Measurements from ENCODE around the gene FAM221B.
A peak's percentile ranks its signal among the peaks of the same experiment; 100 is the strongest.

Gene FAM221B, protein sequence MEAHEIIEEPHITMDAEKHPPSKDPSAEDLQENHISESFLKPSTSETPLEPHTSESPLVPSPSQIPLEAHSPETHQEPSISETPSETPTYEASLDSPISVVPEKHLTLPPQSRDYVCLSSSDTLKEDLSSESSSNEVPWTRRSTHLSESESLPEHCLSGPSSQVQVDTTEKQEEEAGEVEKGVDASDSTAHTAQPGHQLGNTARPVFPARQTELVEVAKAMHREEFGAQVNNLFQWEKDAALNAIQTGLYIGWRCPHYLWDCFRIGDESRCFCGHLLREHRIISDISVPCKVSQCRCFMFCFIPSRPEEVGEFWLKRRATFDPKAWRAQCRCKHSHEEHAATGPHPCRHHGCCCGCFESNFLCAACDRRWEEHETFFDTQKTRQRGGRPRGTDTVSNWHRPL

DNA sequence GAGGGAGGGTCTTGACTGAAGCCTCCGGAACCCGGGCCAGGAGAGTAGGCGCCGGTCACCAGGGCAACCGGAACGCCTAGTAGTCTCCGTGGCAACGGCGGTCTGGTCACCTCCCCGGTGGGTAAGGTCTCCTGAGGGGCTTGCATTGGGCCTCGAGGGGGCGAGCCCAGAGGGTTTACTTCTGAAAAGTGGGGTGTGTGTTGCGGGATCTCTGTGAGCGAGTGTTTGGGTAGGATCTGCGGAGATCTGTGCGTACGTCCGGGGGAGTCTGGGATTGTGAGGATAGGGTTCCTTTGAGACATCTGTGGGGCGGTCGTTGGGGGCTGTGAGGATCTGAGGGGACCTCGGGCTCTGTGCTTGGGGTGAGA, at the start of gene FAM221B:
FAM221B (minus strand) TSS at position 17 of the 368 bp plus-strand sequence. CDS start 2,571 bp downstream, outside the sequence.
- no peak for DNase-seq

DNA sequence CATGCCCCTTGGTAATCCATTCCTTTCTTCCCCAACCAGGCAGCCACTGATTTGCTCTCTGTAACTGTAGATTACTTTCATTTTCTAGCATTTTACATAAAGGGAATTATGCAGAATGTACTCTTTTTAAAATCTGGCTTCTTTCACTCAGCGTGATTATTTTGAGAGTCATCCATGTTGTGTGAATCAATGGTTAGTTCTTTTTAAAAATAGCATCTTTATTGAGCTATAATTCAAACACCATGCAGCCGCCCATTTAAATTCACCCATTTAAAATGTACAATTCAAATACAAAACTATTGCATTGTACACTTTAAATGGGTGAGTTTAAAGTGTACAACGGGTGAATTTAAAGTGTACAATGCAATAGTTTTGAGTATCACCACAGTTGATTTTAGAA, 44.0 kb upstream of the FAM221B start:
- DNase-seq: no peak

- peak; percentile 45 for DNase-seq
These were observed 43.0 kb upstream of the FAM221B start for GRCh38 chr9:35871545-35871944.

DNA sequence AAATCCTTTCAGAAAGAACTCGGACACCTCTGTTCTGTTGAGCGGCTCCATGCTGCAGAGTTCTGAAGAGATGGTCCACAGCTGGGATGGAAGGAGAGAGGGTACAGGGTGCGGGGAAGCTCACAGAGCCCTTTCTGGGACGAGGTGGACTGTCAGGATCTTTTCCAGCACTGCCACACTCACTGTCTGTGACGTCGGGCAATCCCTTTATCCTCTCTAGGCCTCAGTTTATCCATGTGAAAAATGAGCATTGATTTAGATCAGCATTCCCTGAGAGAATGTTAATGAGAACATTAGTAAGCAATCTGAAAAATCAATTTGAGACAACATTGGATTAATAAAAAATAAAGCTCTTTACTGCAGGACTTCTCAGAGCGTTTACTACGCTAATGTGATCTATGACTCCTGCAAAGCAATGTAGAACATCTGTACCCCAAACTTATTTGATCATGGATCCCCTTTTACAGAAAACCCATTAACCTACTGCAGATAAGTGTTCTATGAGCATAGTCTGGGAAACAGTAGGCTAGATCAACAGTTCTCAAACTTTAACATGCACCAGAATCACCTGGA, 41.9 kb upstream of the FAM221B start, which contains the start of gene OR13J1:
OR13J1 (minus strand) TSS at position 51 of the 573 bp plus-strand sequence; CDS start at position 51, 0 bp downstream.
- DNase-seq: no peak

- no peak for DNase-seq
These were observed 41.2 kb upstream of the FAM221B start for GRCh38 chr9:35869621-35870216.

GRCh38 chr9:35868933-35869332, 40.4 kb upstream of the FAM221B start:
- DNase-seq: no peak

DNA sequence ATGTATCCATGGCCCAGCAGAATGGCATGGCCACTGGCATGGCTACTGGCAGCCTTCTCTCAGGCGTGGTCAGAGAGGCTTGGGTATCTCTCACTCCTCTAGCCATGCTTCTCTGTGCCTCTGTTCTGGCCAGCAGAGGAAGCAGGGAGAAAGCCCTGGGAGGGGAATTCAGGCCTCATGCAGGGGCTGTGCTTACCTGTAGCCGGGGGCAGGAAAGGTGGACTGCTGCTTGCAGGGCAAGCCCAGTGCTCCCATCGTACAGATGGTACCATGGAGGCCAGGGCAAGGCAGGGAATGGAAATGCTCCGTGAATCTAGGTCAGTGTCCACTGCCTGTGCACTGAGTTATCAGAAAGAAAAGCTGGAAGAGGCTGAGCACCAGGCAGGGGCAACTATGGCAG, 39.0 kb upstream of the FAM221B start:
- no peak for DNase-seq

- no peak for DNase-seq
These were observed 36.2 kb upstream of the FAM221B start for GRCh38 chr9:35864695-35865255.

DNA sequence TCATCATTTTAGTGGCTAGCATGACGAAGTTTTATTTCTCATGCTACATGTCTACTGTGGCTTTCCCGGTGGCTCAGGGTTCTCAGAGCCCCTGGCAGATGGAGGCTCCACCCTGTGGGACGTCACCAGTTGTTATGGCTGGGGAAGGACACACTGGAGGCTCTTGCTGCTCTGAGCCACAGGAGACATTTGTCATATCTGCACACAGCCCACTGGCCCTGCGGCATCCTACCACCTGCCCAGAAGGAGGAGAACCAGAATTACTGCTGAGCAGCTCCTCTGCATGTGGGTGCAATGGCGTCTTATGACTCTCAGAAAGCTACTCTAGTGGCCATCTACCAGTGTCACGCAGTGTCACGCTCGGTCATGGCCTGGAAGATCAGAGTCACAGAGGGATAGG, 35.1 kb upstream of the FAM221B start:
- no peak for DNase-seq

DNA sequence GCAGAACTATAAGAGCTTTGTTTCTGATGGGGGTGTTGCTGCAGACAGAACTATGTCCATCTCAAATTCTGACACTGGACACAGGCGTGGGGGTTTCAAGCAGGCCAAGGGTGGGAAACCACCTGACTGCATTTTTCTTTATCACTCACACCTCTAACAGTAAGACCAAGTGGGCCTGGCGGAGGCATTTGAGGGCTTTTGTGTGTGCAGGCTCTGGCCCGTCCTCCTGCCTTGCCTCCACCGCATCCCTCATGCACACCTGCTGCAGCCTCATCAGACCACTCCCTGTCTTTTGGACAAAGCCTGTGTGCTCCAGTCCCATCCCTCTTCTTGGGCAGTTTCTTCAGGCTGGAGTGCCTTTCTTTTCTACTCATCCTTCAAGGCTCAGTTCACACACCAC, 33.8 kb upstream of the FAM221B start:
- no peak for DNase-seq

GRCh38 chr9:35861161-35861897, 32.8 kb upstream of the FAM221B start:
- no peak for DNase-seq

- DNase-seq: no peak
These were observed 31.4 kb upstream of the FAM221B start for GRCh38 chr9:35859990-35860339.

DNA sequence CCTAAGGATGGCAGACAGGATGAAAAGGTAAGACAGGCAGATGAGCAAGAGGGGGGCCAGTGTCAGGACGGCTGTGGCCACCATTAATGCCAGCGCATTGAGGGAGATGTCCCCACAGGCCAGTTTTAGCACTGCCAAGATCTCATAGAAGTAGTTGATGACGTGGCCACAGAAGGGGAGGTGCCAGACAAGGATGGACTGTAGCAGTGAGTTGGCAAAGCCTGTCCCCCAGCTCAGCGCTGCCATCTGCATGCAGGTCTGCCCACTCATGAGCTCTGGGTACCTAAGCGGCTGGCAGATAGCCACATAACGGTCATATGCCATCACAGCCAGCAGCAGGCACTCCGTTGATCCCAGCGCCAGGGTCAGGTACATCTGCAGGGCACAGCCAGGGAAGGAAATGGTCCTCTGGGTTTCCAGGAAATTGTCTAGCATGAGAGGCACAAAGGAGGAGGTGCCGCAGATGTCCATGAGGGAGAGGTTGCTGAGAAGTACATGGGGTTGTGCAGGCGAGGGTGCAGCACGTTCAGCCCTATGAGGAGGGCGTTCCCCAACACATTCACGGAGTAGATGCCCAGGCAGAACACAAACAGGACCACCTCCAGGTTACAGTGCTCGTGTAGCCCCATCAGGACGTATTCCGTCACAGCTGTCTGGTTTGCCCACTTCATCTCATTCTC, 30.9 kb upstream of the FAM221B start:
- no peak for DNase-seq

DNA sequence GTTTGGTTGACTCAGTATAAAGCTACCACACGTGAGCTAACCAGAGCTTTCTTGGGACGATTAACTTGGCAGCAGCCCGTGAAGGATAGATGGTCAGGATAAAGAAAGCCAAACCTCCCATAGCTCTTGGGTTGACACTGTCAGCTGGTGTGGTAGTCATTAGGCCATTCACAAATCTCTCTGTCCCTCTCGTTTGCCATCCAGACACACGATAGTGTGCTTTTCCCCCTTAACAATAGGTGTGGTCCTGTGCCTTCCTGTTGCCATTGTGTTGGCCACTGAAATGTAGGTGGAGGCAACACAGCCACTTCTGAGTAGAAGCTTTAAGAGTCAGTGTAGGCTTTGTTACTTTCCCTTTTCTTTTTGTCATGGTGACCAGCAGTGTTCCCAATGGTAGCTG, 29.9 kb upstream of the FAM221B start:
- no peak for DNase-seq

DNA sequence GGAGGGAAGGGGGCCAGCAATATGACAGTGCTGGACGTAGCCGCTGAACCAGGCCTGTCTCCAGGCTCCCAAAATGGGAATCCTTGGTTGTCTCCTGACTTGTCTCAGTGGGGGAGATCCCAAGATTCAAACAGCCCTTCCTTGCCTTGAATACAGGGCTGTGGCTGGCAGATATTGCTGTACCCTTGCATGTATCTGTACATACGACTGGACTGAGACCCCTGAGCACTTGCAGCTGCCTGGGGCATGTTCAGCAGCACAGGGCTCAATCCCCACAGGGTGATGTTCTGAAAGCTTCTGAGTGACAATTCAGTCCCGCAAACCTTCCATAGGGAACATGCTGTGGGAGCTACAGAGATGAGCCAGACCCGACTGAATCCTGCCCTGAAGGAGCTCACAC, 28.4 kb upstream of the FAM221B start:
- no peak for DNase-seq

DNA sequence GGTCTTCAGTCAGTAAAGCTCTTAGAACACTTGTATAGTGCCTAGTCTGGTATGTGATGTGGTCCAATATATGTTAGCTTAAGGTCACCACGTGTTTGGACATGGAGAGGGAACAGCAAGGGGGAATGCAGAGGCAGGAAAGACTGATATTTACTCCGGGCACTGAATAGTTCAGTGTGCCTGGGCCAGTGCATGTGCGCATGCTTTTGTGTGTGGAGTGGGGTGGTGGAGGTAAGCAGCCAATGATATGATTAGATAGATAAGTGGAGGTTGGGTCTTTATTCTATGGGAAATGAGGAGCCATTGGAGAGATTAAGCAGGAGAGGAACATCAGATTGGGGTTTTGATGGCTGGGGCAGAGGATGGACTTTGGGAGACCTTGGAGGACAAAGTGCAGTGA, 27.7 kb upstream of the FAM221B start:
- no peak for DNase-seq

DNA sequence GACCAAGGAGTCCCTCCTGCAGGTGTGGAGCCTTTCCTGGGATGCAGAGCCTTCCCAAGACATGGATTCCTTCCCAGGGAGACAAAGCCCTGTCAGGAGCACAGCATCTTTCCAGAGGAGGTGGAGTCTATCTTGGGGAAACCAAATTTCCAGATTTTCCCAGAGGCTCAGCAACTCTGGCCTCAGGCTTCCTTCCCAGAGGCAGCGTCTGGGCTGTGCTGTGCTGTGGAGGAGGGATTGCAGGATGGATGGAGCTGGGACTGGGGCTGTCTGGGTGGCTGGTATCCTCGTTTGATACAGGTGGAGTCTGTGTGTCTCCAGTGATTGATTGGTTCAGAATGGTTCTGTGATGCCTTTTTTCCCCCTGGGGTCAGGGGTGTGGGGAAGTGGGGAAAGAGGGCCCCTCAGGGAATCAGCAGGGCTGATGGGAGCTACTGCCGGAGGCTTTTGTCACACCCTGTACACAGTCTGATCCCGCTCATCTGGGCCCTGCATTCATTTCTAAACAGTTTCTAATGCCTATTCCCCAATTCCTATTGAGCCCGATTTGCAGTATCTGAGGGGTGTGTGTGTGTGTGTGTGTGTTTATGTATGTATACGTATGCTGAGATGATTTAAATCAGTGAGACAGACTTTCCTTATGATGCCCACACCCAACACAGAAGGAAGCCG, 25.7 kb upstream of the FAM221B start:
- DNase-seq: no peak

DNA sequence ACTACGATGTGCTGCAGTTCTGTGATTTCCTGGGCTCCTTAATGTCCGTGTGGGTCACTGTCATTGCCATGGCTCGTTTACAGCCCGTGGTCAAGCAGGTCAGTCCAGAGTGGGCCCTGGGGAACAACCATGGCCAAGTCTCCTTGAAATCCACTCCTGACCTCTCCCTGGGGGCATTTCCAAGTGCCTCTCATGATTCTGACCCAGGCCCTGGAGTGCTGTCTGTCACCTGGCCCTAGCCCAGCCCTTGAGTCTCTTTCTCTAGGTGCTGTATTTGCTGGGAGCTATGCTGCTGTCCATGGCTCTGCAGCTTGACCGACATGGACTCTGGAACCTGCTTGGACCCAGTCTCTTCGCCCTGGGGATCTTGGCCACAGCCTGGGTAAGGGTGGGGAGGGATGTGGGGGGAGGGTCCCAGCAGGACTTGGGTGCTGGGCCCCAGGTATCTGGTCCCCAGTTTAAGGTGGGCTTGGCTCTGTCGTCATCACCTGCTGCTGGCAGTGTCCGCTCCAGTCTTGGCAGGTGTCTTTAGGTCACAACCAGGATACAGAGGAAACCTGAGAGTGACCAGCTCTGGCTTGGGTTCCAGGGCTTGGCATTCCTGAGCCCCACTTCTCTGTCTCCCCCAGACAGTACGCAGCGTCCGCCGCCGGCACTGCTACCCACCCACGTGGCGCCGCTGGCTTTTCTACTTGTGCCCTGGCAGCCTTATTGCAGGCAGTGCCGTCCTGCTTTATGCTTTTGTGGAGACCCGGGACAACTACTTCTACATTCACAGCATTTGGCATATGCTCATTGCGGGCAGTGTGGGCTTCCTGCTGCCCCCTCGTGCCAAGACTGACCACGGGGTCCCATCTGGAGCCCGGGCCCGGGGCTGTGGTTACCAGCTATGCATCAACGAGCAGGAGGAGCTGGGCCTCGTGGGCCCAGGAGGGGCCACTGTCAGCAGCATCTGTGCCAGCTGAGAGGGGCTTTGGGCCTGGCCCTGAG, 24.6 kb upstream of the FAM221B start:
- DNase-seq: no peak

DNA sequence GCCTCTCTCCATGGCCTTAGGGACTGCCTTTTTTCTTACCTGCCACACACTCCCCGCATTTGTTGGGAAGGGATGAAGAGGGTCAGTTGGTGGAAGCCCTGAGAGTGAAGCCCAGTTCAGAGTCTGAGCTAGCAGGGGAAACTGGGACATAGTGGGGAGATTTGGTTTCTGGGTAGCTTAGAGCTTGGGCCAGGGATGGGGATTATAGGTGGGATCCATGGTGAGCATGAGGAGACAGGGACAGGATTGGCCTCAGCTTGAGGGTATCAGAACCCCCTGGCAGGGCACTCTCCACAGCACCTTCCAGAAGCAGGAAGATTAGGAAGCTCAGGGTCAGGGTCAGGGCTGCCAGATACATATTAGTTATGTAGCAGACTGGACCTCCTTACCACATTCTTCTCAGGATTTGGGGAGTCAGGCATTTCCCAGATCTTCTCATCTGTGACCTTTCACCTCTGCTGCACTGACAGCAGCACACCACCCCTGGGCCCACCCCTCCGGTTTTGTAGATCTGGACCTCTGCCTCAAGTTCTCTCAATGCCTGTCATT, 23.8 kb upstream of the FAM221B start:
- no peak for DNase-seq

DNA sequence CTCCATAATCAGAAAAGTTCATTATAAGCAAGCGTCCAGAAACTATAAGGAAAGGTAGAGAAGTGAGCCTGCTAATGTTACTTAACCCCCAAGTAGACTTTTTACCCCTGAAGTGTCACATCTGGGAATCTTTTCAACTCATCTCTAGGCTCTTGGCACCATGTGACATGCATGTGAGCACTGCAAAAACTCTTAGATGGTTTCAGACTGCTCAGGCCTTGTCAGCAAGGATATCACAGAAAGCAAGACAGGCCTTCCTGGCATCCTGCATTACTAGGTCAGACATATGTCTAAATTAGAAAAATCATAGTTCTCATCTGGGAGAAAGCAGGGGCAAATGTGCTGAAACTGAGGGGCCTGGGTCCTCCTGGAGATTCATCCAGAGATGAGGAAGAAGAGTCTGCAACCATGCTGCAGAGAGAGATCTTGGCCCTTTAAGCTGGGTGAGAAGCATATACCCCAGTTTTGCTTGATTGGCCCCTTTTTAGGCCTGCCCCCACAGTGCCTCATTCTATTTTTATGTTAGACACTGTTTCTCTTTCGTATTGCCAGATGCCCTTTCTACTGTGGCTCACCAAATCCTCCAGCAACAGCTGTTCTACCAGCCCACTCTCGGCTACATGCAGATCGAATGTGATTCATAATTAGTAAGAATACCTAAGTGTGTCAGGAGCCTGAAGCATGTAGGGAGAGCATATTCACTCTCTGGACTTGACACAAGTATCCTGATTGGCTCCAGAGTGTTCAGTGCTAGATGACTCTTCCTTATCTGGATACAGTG, 19.4 kb upstream of the FAM221B start:
- no peak for DNase-seq
